Measurements from ENCODE around the gene TMEM129. TPM values are rescaled to one million over a fixed set of nuclear protein-coding genes. Genes with fewer than 3 reads are reported as not detected.

TMEM129 gene
- total RNA-seq, 4 donors from 2014 or later: 50.4 to 77.2 (median 57.6) TPM

GRCh38 chr4:1756079-1756478, 35.0 kb upstream of the TMEM129 start:
- H3K4me1 ChIP-seq: peaks cover 93% of the 10 kb centered on the region
- WGBS: no CpG with 5 or more reads among the region's 18 CpGs
- TF ChIP-seq EP300 (IDR thresholded peaks at IDR 0.05) (no peak), POLR2A (IDR thresholded peaks at IDR 0.05) (no peak), POLR2AphosphoS5 (IDR thresholded peaks at IDR 0.05) (no peak)
- TF ChIP-seq, protein P1, sequence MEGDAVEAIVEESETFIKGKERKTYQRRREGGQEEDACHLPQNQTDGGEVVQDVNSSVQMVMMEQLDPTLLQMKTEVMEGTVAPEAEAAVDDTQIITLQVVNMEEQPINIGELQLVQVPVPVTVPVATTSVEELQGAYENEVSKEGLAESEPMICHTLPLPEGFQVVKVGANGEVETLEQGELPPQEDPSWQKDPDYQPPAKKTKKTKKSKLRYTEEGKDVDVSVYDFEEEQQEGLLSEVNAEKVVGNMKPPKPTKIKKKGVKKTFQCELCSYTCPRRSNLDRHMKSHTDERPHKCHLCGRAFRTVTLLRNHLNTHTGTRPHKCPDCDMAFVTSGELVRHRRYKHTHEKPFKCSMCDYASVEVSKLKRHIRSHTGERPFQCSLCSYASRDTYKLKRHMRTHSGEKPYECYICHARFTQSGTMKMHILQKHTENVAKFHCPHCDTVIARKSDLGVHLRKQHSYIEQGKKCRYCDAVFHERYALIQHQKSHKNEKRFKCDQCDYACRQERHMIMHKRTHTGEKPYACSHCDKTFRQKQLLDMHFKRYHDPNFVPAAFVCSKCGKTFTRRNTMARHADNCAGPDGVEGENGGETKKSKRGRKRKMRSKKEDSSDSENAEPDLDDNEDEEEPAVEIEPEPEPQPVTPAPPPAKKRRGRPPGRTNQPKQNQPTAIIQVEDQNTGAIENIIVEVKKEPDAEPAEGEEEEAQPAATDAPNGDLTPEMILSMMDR (IDR thresholded peaks at IDR 0.05): no peak
- no peaks in the 10 kb centered on the region for H3K9me3 ChIP-seq
- H3K27ac ChIP-seq: no peak overlapping the region
- H3K36me3 ChIP-seq: no peaks in the 10 kb centered on the region
- H3K27me3 ChIP-seq: no peaks in the 10 kb centered on the region
- no peak overlapping the region for H3K4me3 ChIP-seq
- no peak for DNase-seq (ENCODE audit: low spot score in 2 of 2)

GRCh38 chr4:1755297-1755696, 34.2 kb upstream of the TMEM129 start:
- Histone ChIP-seq H3K4me1 (peaks cover 87% of the 10 kb centered on the region), H3K27ac (no peak overlapping the region), H3K9me3 (no peaks in the 10 kb centered on the region), H3K36me3 (no peaks in the 10 kb centered on the region), H3K4me3 (no peak overlapping the region), H3K27me3 (no peaks in the 10 kb centered on the region)
- no peak for DNase-seq (ENCODE audit: low spot score in 2 of 2)
- TF ChIP-seq POLR2AphosphoS5 (IDR thresholded peaks at IDR 0.05) (no peak), POLR2A (IDR thresholded peaks at IDR 0.05) (no peak), EP300 (IDR thresholded peaks at IDR 0.05) (no peak)
- TF ChIP-seq, protein P1 (IDR thresholded peaks at IDR 0.05): no peak
- no CpG with 5 or more reads among the region's 17 CpGs for WGBS

GRCh38 chr4:1754336-1754735, 33.2 kb upstream of the TMEM129 start:
- Histone ChIP-seq H3K4me1 (peaks cover 82% of the 10 kb centered on the region), H3K4me3 (no peak overlapping the region), H3K27ac (peak overlapping the region; percentile 27), H3K36me3 (no peaks in the 10 kb centered on the region), H3K9me3 (no peaks in the 10 kb centered on the region), H3K27me3 (peaks cover 4% of the 10 kb centered on the region)
- TF ChIP-seq EP300 (IDR thresholded peaks at IDR 0.05) (no peak), POLR2AphosphoS5 (IDR thresholded peaks at IDR 0.05) (no peak), POLR2A (IDR thresholded peaks at IDR 0.05) (no peak)
- TF ChIP-seq, protein P1 (IDR thresholded peaks at IDR 0.05): no peak
- DNase-seq (ENCODE audit: low spot score in 2 of 2): no peak
- 75% methylated on average over 5 of the region's 5 CpGs for WGBS

- peak overlapping the region; percentile 27 for H3K27ac ChIP-seq
- peaks cover 79% of the 10 kb centered on the region for H3K4me1 ChIP-seq
- no peak for DNase-seq (ENCODE audit: low spot score in 2 of 2)
- TF ChIP-seq POLR2AphosphoS5 (IDR thresholded peaks at IDR 0.05): no peak
- no peak for TF ChIP-seq POLR2A (IDR thresholded peaks at IDR 0.05)
- TF ChIP-seq EP300 (IDR thresholded peaks at IDR 0.05): no peak
- TF ChIP-seq, protein P1 (IDR thresholded peaks at IDR 0.05): no peak
- no peak overlapping the region for H3K4me3 ChIP-seq
- H3K27me3 ChIP-seq: peaks cover 4% of the 10 kb centered on the region
- no peaks in the 10 kb centered on the region for H3K36me3 ChIP-seq
- WGBS: 78% methylated on average over 3 of the region's 15 CpGs
- H3K9me3 ChIP-seq: no peaks in the 10 kb centered on the region
Measured at GRCh38 chr4:1753697-1754311, 32.7 kb upstream of the TMEM129 start.

DNA sequence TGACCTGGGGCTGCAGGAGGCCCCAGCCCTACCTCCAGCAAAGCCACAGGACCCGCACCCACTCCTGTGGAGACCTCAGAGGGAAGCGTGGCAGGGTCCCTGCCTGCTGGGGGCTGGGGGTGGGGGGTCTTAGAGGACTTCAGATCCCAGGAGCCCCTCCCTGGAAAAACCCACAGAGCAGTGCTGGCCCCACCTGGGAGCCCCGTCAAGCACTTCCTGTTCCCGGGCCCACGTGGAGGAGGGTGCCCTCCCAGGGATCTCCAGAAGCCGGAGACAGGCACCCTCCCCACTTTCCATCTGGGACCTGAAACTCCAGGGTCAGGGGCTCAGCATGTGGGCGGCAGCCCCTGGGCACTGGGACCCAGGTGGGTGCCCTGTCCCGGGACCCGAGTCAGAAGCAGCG, 32.2 kb upstream of the TMEM129 start:
- Histone ChIP-seq H3K27ac (peak overlapping the region; percentile 74), H3K27me3 (peaks cover 4% of the 10 kb centered on the region), H3K4me1 (peaks cover 79% of the 10 kb centered on the region), H3K4me3 (no peak overlapping the region), H3K9me3 (no peaks in the 10 kb centered on the region), H3K36me3 (no peaks in the 10 kb centered on the region)
- DNase-seq (ENCODE audit: low spot score in 2 of 2): no peak
- TF ChIP-seq POLR2AphosphoS5 (IDR thresholded peaks at IDR 0.05): no peak
- no peak for TF ChIP-seq EP300 (IDR thresholded peaks at IDR 0.05)
- no peak for TF ChIP-seq POLR2A (IDR thresholded peaks at IDR 0.05)
- TF ChIP-seq, protein P1 (IDR thresholded peaks at IDR 0.05): no peak
- 83% methylated on average over 6 of the region's 10 CpGs for WGBS
